ENCODE results near the gene HARBI1. TPM values are rescaled to one million over a fixed set of nuclear protein-coding genes. Genes with fewer than 3 reads are reported as not detected.

The HARBI1 gene
- total and polyA plus RNA-seq, 2 experiments from 2014 or later: 4.4 to 6.5 TPM

GRCh38 chr11:46597609-46598219 lies 19.3 kb downstream of the HARBI1 start:
- Histone ChIP-seq H3K4me2 (no peak overlapping the region), H3K36me3 (replicated peaks; ENCODE audit: insufficient read depth, low read depth) (no peaks in the 10 kb centered on the region), H3K27ac (peak overlapping the region; percentile 67), H3K79me2 (peaks cover 11% of the 10 kb centered on the region), H3K9me3 (ENCODE audit: low read depth) (no peaks in the 10 kb centered on the region), H3K27me3 (no peaks in the 10 kb centered on the region), H4K20me1 (ENCODE audit: insufficient read depth, poor library complexity, severe bottlenecking) (peaks cover 4% of the 10 kb centered on the region), H3K4me3 (no peak overlapping the region), H3K9me2 (replicated peaks; ENCODE audit: insufficient read depth) (no peaks in the 10 kb centered on the region), H3K4me1 (ENCODE audit: insufficient read depth) (peaks cover 1% of the 10 kb centered on the region), H2AFZ (no peak overlapping the region)
- no peak for DNase-seq (ENCODE audit: low spot score)
- WGBS (ENCODE audit: low lambda C conversion rate, missing lambda C conversion rate): 82% methylated on average over 6 of the region's 6 CpGs
- TF ChIP-seq CTCF (IDR thresholded peaks at IDR 0.05; ENCODE audit: poor library complexity): no peak
- no peak for TF ChIP-seq EZH2phosphoT487 (IDR thresholded peaks at IDR 0.05; ENCODE audit: low read depth, severe bottlenecking, unreplicated experiment)
- TF ChIP-seq EZH2 (IDR thresholded peaks at IDR 0.05; ENCODE audit: borderline replicate concordance): no peak

DNA sequence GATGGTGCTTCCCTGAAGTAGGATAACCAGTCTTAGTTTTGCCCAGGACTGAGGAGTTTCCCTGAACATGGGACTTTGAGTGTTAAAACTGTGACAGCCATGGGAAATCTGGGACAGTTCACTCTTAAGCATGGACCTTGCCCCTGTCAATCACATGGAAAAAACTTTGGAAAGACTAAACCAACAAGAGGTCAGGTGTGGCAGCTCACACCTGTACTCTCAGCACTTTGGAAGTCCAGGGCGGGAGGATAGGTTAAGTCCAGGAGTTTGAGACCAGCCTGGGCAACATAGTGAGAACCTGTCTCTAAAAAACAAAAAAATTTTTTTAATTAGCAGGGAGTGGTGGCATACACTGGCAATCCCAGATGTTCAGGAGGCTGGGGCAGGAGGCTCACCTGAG lies 19.9 kb downstream of the HARBI1 start:
- Histone ChIP-seq H3K9me3 (ENCODE audit: low read depth) (no peaks in the 10 kb centered on the region), H3K79me2 (peaks cover 16% of the 10 kb centered on the region), H3K4me2 (no peak overlapping the region), H4K20me1 (ENCODE audit: insufficient read depth, poor library complexity, severe bottlenecking) (peaks cover 10% of the 10 kb centered on the region), H2AFZ (no peak overlapping the region), H3K9me2 (replicated peaks; ENCODE audit: insufficient read depth) (no peaks in the 10 kb centered on the region), H3K4me1 (ENCODE audit: insufficient read depth) (peaks cover 7% of the 10 kb centered on the region), H3K27ac (peak overlapping the region; percentile 67), H3K27me3 (no peaks in the 10 kb centered on the region), H3K4me3 (no peak overlapping the region), H3K36me3 (replicated peaks; ENCODE audit: insufficient read depth, low read depth) (no peaks in the 10 kb centered on the region)
- peak; percentile 55 for DNase-seq (ENCODE audit: low spot score)
- TF ChIP-seq EZH2 (IDR thresholded peaks at IDR 0.05; ENCODE audit: borderline replicate concordance) (no peak), EZH2phosphoT487 (IDR thresholded peaks at IDR 0.05; ENCODE audit: low read depth, severe bottlenecking, unreplicated experiment) (no peak), CTCF (IDR thresholded peaks at IDR 0.05; ENCODE audit: poor library complexity) (no peak)
- 68% methylated on average over 1 of the region's 1 CpG for WGBS (ENCODE audit: low lambda C conversion rate, missing lambda C conversion rate)

- WGBS (ENCODE audit: low lambda C conversion rate, missing lambda C conversion rate): 93% methylated on average over 10 of the region's 10 CpGs
- H3K4me1 ChIP-seq (ENCODE audit: insufficient read depth): peaks cover 13% of the 10 kb centered on the region
These were observed 22.2 kb downstream of the HARBI1 start for GRCh38 chr11:46594785-46595184.

More at GRCh38 chr11:46594785-46595184, 22.2 kb downstream of the HARBI1 start:
- no peak overlapping the region for H3K4me3 ChIP-seq
- no peaks in the 10 kb centered on the region for H3K36me3 ChIP-seq (replicated peaks; ENCODE audit: insufficient read depth, low read depth)
- H3K27ac ChIP-seq: peak overlapping the region; percentile 87
- peaks cover 40% of the 10 kb centered on the region for H3K79me2 ChIP-seq
- H4K20me1 ChIP-seq (ENCODE audit: insufficient read depth, poor library complexity, severe bottlenecking): peaks cover 30% of the 10 kb centered on the region
- H3K27me3 ChIP-seq: no peaks in the 10 kb centered on the region
- peak overlapping the region; percentile 76 for H3K4me2 ChIP-seq
- TF ChIP-seq EZH2 (IDR thresholded peaks at IDR 0.05; ENCODE audit: borderline replicate concordance): no peak
- TF ChIP-seq EZH2phosphoT487 (IDR thresholded peaks at IDR 0.05; ENCODE audit: low read depth, severe bottlenecking, unreplicated experiment): no peak
- TF ChIP-seq CTCF (IDR thresholded peaks at IDR 0.05; ENCODE audit: poor library complexity): no peak
- DNase-seq (ENCODE audit: low spot score): no peak
- no peaks in the 10 kb centered on the region for H3K9me2 ChIP-seq (replicated peaks; ENCODE audit: insufficient read depth)
- no peaks in the 10 kb centered on the region for H3K9me3 ChIP-seq (ENCODE audit: low read depth)
- peak overlapping the region; percentile 96 for H2AFZ ChIP-seq
